DOHH2 (cell line): Measurements from ENCODE around the gene MRPL57.
"Not testable (repeated sequence)": the region's sequence is repeated elsewhere in the genome, so short reads cannot be mapped to it uniquely, and the experiment has no call there.

Experiments used
- H3F3A ChIP-seq: fragments of 200-600 bp; sonication (generic), shearing (Covaris generic); 2 replicates; pipeline ENCODE4 v1.6.0; 2016; ENCODE audit warnings: antibody characterized with exemption, mild to moderate bottlenecking; ENCODE audit not compliant: control insufficient read depth, insufficient read depth
- H3K27ac ChIP-seq: fragments of 200-600 bp; sonication (generic); 2 replicates; pipeline ENCODE4 v1.5.1; 2014; ENCODE audit warnings: low read depth, mild to moderate bottlenecking, low read length, moderate library complexity
- H3K27me3 ChIP-seq: fragments of 200-600 bp; sonication (generic); 2 replicates; pipeline ENCODE4 v1.6.1; 2014; ENCODE audit warnings: mild to moderate bottlenecking, low read length, mixed read lengths; ENCODE audit not compliant: control insufficient read depth
- H3K36me3 ChIP-seq: fragments of 200-600 bp; sonication (generic); 2 replicates; pipeline ENCODE4 v1.6.1; 2014; ENCODE audit warnings: mild to moderate bottlenecking, low read length, moderate library complexity, mixed read lengths; ENCODE audit not compliant: control insufficient read depth
- H3K4me1 ChIP-seq: fragments of 200-600 bp; sonication (generic); 2 replicates; pipeline ENCODE4 v1.6.1; 2014; ENCODE audit warnings: mild to moderate bottlenecking, low read length, mixed read lengths; ENCODE audit not compliant: control insufficient read depth
- H3K4me2 ChIP-seq: fragments of 200-600 bp; sonication (generic); 2 replicates; pipeline ENCODE4 v1.6.0; 2014; ENCODE audit warnings: mild to moderate bottlenecking, low read length, moderate library complexity
- H3K4me3 ChIP-seq: fragments of 200-600 bp; sonication (generic); 2 replicates; pipeline ENCODE4 v1.5.1; 2014; ENCODE audit warnings: mild to moderate bottlenecking, low read length, mixed read lengths
- H3K79me2 ChIP-seq: fragments of 200-600 bp; sonication (generic); 2 replicates; pipeline ENCODE4 v1.6.1; 2014; ENCODE audit warnings: mild to moderate bottlenecking, low read length, mixed read lengths; ENCODE audit not compliant: control insufficient read depth
- H3K9me2 ChIP-seq: fragments of 200-600 bp; sonication (generic); replicated peaks from 2 replicates; pipeline ENCODE4 v1.6.1; 2014; ENCODE audit warnings: mild to moderate bottlenecking, low read length, mixed read lengths; ENCODE audit not compliant: control insufficient read depth
- H3K9me3 ChIP-seq: fragments of 200-600 bp; sonication (generic); 2 replicates; pipeline ENCODE4 v1.6.1; 2014; ENCODE audit warnings: antibody characterized with exemption, low read length, mixed read lengths; ENCODE audit not compliant: control insufficient read depth, insufficient read depth
- H4K20me1 ChIP-seq: fragments of 200-600 bp; sonication (generic); 2 replicates; pipeline ENCODE4 v1.6.0; 2014; ENCODE audit warnings: low read depth, mild to moderate bottlenecking, antibody characterized with exemption, low read length, moderate library complexity; ENCODE audit not compliant: control insufficient read depth, insufficient read depth
- CTCF ChIP-seq: fragments of 200-600 bp; sonication (generic); IDR thresholded peaks from one replicate; pipeline ENCODE4 v1.5.1; 2014; ENCODE audit warnings: antibody characterized with exemption, mild to moderate bottlenecking, low read depth, low read length; ENCODE audit not compliant: poor library complexity, severe bottlenecking
- EZH2phosphoT487 ChIP-seq: fragments of 200-600 bp; sonication (generic); IDR thresholded peaks from 2 replicates; pipeline ENCODE4 v1.6.1; 2017; ENCODE audit warnings: borderline replicate concordance, mild to moderate bottlenecking, antibody characterized with exemption, low read length, moderate library complexity, mixed read lengths

MRPL57 gene

GRCh38 chr13:21152251-21152899 lies 24.1 kb upstream of the MRPL57 start:
- no peaks in the 10 kb centered on the region for H3K9me2 ChIP-seq
- peaks cover 27% of the 10 kb centered on the region for H3F3A ChIP-seq
- no peaks in the 10 kb centered on the region for H3K27me3 ChIP-seq
- H4K20me1 ChIP-seq, result peaks cover 4% of the 10 kb centered on the region; the same call in 1 of the 2 replicates
- no peaks in the 10 kb centered on the region for H3K79me2 ChIP-seq
- H3K4me2 ChIP-seq, result no peak overlapping the region
- TF ChIP-seq EZH2phosphoT487 (no peak), CTCF (no peak)
- no peak overlapping the region for H3K4me3 ChIP-seq
- H3K36me3 ChIP-seq, result peaks cover 51% of the 10 kb centered on the region
- H3K27ac ChIP-seq, result no peak overlapping the region
- no peaks in the 10 kb centered on the region for H3K9me3 ChIP-seq
- H3K4me1 ChIP-seq, result peaks cover 15% of the 10 kb centered on the region

- TF ChIP-seq CTCF (no peak), EZH2phosphoT487 (no peak)
- H3K27me3 ChIP-seq, result no peaks in the 10 kb centered on the region
- no peaks in the 10 kb centered on the region for H4K20me1 ChIP-seq
- no peaks in the 10 kb centered on the region for H3K9me2 ChIP-seq
- H3K36me3 ChIP-seq, result peaks cover 76% of the 10 kb centered on the region
- peaks cover 16% of the 10 kb centered on the region for H3K79me2 ChIP-seq
- H3K4me3 ChIP-seq, result no peak overlapping the region
- no peaks in the 10 kb centered on the region for H3K9me3 ChIP-seq
- 0 out of 2 replicates have a peak, but pooled peaks cover 3% of the 10 kb centered on the region for H3F3A ChIP-seq
- no peaks in the 10 kb centered on the region for H3K4me1 ChIP-seq
- no peak overlapping the region for H3K27ac ChIP-seq
- H3K4me2 ChIP-seq, result no peak overlapping the region
These were observed 11.8 kb upstream of the MRPL57 start for GRCh38 chr13:21164631-21165030.

- H3F3A ChIP-seq, H3K9me2 ChIP-seq, H3K27me3 ChIP-seq, H3K4me2 ChIP-seq, H3K4me3 ChIP-seq, H3K4me1 ChIP-seq, H3K27ac ChIP-seq, H4K20me1 ChIP-seq, H3K9me3 ChIP-seq: not testable (repeated sequence)
- peaks cover 24% of the 10 kb centered on the region for H3K79me2 ChIP-seq
- peaks cover 76% of the 10 kb centered on the region for H3K36me3 ChIP-seq
These were observed 10.9 kb upstream of the MRPL57 start for GRCh38 chr13:21165606-21166005.

- Histone ChIP-seq H3K4me2 (no peak overlapping the region), H4K20me1 (peaks cover 10% of the 10 kb centered on the region; the same call in 1 of the 2 replicates), H3K27me3 (no peaks in the 10 kb centered on the region), H3F3A (peaks cover 3% of the 10 kb centered on the region; the same call in 1 of the 2 replicates), H3K27ac (no peak overlapping the region), H3K36me3 (peaks cover 64% of the 10 kb centered on the region), H3K4me1 (peaks cover 15% of the 10 kb centered on the region), H3K4me3 (no peak overlapping the region), H3K79me2 (peaks cover 79% of the 10 kb centered on the region), H3K9me3 (no peaks in the 10 kb centered on the region), H3K9me2 (no peaks in the 10 kb centered on the region)
- TF ChIP-seq EZH2phosphoT487 (no peak), CTCF (no peak)
These were observed 5.0 kb upstream of the MRPL57 start for GRCh38 chr13:21171420-21171819.

GRCh38 chr13:21173767-21174166 lies 2.7 kb upstream of the MRPL57 start:
- Histone ChIP-seq H3K4me1 (peaks cover 28% of the 10 kb centered on the region), H3K36me3 (peaks cover 67% of the 10 kb centered on the region), H3K79me2 (peaks cover 88% of the 10 kb centered on the region), H3K4me2 (peak overlapping the region; percentile 28; the same call in 1 of the 2 replicates)
- not testable (repeated sequence) for H3K4me3 ChIP-seq, H3K9me3 ChIP-seq, H3K27ac ChIP-seq, H3K27me3 ChIP-seq, H3K9me2 ChIP-seq, H4K20me1 ChIP-seq, H3F3A ChIP-seq
